Measurements from ENCODE around the gene DYNLT5.

DNA sequence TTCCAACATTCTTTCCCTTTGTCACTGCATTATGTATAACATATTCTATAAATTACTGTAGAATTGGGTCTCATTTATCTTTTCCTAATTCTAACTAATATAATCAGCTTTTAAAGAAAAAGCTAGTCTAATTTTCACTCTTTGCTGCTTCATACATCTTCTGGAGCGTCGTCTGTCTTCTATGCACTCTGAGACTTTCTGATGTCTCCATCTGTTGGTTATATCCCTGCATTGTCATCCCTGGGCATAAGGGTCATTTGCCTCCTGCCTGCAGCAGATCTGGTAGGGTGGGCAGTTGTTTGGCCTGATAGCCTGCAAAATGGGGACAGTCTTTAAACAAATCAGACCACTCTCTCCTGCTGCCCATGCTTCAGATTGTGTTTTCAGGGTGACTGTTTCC, 40.8 kb upstream of the DYNLT5 start:
- no peak for TF ChIP-seq EZH2 (IDR thresholded peaks at IDR 0.05; ENCODE audit: low read length, missing control alignments)
- TF ChIP-seq, protein P1, sequence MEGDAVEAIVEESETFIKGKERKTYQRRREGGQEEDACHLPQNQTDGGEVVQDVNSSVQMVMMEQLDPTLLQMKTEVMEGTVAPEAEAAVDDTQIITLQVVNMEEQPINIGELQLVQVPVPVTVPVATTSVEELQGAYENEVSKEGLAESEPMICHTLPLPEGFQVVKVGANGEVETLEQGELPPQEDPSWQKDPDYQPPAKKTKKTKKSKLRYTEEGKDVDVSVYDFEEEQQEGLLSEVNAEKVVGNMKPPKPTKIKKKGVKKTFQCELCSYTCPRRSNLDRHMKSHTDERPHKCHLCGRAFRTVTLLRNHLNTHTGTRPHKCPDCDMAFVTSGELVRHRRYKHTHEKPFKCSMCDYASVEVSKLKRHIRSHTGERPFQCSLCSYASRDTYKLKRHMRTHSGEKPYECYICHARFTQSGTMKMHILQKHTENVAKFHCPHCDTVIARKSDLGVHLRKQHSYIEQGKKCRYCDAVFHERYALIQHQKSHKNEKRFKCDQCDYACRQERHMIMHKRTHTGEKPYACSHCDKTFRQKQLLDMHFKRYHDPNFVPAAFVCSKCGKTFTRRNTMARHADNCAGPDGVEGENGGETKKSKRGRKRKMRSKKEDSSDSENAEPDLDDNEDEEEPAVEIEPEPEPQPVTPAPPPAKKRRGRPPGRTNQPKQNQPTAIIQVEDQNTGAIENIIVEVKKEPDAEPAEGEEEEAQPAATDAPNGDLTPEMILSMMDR (conservative IDR thresholded peaks at IDR 0.05 in 1 of 2, IDR thresholded peaks at IDR 0.05 in 1 of 2; ENCODE audit: low read depth in 1 of 2, low read length in 2 of 2), result peak in 1 of 2 donors; percentile 26

All from fibroblast of lung (primary cell).